A549 (cell line): ENCODE results near the gene HMGN3. TPM values are rescaled to one million over a fixed set of nuclear protein-coding genes. Genes with fewer than 3 reads are reported as not detected.

Source experiments
- polyA plus RNA-seq, 4 experiments: library from polyadenylated mRNA; depleted of rRNA in 3 of 4; stranded (reverse); fragments of >200 nt; fragmentation: RNase III in 1 of 4; extraction: RNeasy Plus Mini Kit Qiagen cat#74134 plus additional on column Dnase treatment in 1 of 4; gene quantifications; 2 replicates in 3 of 4; 3 replicates in 1 of 4; pipeline ENCODE4 v1.2.3, GENCODE V29; 2011 to 2017

HMGN3 gene
- polyA plus RNA-seq, 2 of the 4 experiments (the other 2 are of a cell fraction) = 94.2 to 102 TPM

Other genes starting within 250 kb of the HMGN3 start
- gene PHIP, start 156.4 kb downstream of the HMGN3 start, polyA plus RNA-seq (2011; rRNA removed) = 13.0 and 14.9 TPM in 2 replicates
- 7.1 to 7.4 TPM (median 7.2 TPM) in 3 replicates for gene PHIP, start 156.4 kb downstream of the HMGN3 start, polyA plus RNA-seq (2017; fragmentation: RNase III; extraction: RNeasy Plus Mini Kit Qiagen cat#74134 plus additional on column Dnase treatment)